HG02798 (cell line): ENCODE data around the gene SGK1.

Experiments used
- ATAC-seq: cut with Tn5 transposase; IDR thresholded peaks from one replicate; pipeline ENCODE4 v1.9.1; 2021; ENCODE audit warnings: mild to moderate bottlenecking; ENCODE audit not compliant: unreplicated experiment, poor library complexity

Gene SGK1

GRCh38 chr6:134317471-134318131 is at the start of gene SGK1:
Gene SGK1, minus strand, starts transcription at chr6:134318112. Its CDS starts 652 bp downstream, at chr6:134317460.
- peak; percentile 56 for ATAC-seq

- ATAC-seq: no peak
These were observed 45.6 kb upstream of the SGK1 start for GRCh38 chr6:134363323-134364039.

- no peak for ATAC-seq
These were observed 43.1 kb upstream of the SGK1 start for GRCh38 chr6:134361011-134361410.

GRCh38 chr6:134359302-134359701 is 41.4 kb upstream of the SGK1 start:
- no peak for ATAC-seq

GRCh38 chr6:134358320-134358719 is 40.4 kb upstream of the SGK1 start:
- ATAC-seq: no peak

GRCh38 chr6:134357022-134357487 is 39.1 kb upstream of the SGK1 start:
- no peak for ATAC-seq

GRCh38 chr6:134356405-134356804 is 38.5 kb upstream of the SGK1 start:
- ATAC-seq: no peak

GRCh38 chr6:134352786-134353480 is 35.0 kb upstream of the SGK1 start:
- ATAC-seq: no peak

GRCh38 chr6:134351615-134352474 is 33.9 kb upstream of the SGK1 start:
- no peak for ATAC-seq

GRCh38 chr6:134347885-134348805 is 30.2 kb upstream of the SGK1 start:
- ATAC-seq: no peak

- ATAC-seq: no peak
These were observed 29.1 kb upstream of the SGK1 start for GRCh38 chr6:134346932-134347545.

- no peak for ATAC-seq
These were observed 27.9 kb upstream of the SGK1 start for GRCh38 chr6:134345789-134346188.

GRCh38 chr6:134343066-134343465 is 25.2 kb upstream of the SGK1 start:
- ATAC-seq: no peak

GRCh38 chr6:134341999-134342567 is 24.2 kb upstream of the SGK1 start:
- ATAC-seq: no peak

- ATAC-seq: no peak
These were observed 22.5 kb upstream of the SGK1 start for GRCh38 chr6:134340179-134340975.

GRCh38 chr6:134339216-134339615 is 21.3 kb upstream of the SGK1 start:
- ATAC-seq: no peak

GRCh38 chr6:134331256-134331655 is 13.3 kb upstream of the SGK1 start:
- no peak for ATAC-seq

- ATAC-seq: no peak
These were observed 12.6 kb upstream of the SGK1 start for GRCh38 chr6:134330555-134330954.
